GM15510 (cell line): ENCODE data around the gene AATF.

Experiments
- POLR2A ChIP-seq: IDR thresholded peaks from 3 replicates; pipeline ENCODE4 v1.6.1; 2011; ENCODE audit warnings: borderline replicate concordance; ENCODE audit not compliant: insufficient read length; ENCODE audit errors: extremely low read depth

Gene AATF

GRCh38 chr17:36922175-36922574 lies 26.6 kb upstream of the AATF start:
- TF ChIP-seq POLR2A = no peak

GRCh38 chr17:36923814-36924221 lies 24.9 kb upstream of the AATF start:
- TF ChIP-seq POLR2A = no peak

- no peak for TF ChIP-seq POLR2A
These were observed 22.5 kb upstream of the AATF start for GRCh38 chr17:36926226-36926625.

- no peak for TF ChIP-seq POLR2A
These were observed 22.1 kb upstream of the AATF start for GRCh38 chr17:36926701-36927100.

GRCh38 chr17:36928471-36929345 lies 20.0 kb upstream of the AATF start:
- TF ChIP-seq POLR2A = no peak

GRCh38 chr17:36929851-36930582 lies 18.7 kb upstream of the AATF start:
- no peak for TF ChIP-seq POLR2A

GRCh38 chr17:36930583-36930900 lies 18.2 kb upstream of the AATF start:
- TF ChIP-seq POLR2A = no peak

- no peak for TF ChIP-seq POLR2A
These were observed 17.6 kb upstream of the AATF start for GRCh38 chr17:36931096-36931696.

- TF ChIP-seq POLR2A = no peak
These were observed 16.9 kb upstream of the AATF start for GRCh38 chr17:36931697-36932382.

- TF ChIP-seq POLR2A = no peak
These were observed 16.4 kb upstream of the AATF start for GRCh38 chr17:36932383-36932693.

GRCh38 chr17:36932694-36933511 lies 15.9 kb upstream of the AATF start:
- no peak for TF ChIP-seq POLR2A

GRCh38 chr17:36933512-36934143 lies 15.1 kb upstream of the AATF start:
- no peak for TF ChIP-seq POLR2A

GRCh38 chr17:36934144-36934691 lies 14.5 kb upstream of the AATF start:
- TF ChIP-seq POLR2A = no peak
